ENCODE data around the gene MME.
"Not testable (repeated sequence)": the region's sequence is repeated elsewhere in the genome, so short reads cannot be mapped to it uniquely, and the experiment has no call there.

GRCh38 chr3:155124745-155125144 is 44.6 kb downstream of the MME start:
- TF ChIP-seq CTCF, POLR2A (IDR thresholded peaks at IDR 0.05): not testable (repeated sequence)
